ENCODE data around the gene SEPTIN11. TPM values are rescaled to one million over a fixed set of nuclear protein-coding genes. Genes with fewer than 3 reads are reported as not detected.
A peak's percentile ranks its signal among the peaks of the same experiment; 100 is the strongest.

Gene SEPTIN11
- total and polyA plus RNA-seq, 9 of the 15 experiments (the other 6 are each of a cell fraction or from before 2014, with no cell fraction given): 25.7 to 142 (median 84.3) TPM

- no peak for TF ChIP-seq ZBTB12 (CRISPR knock-in tag; IDR thresholded peaks at IDR 0.05)
- no peak for TF ChIP-seq CBX5 (IDR thresholded peaks at IDR 0.05; ENCODE audit: borderline replicate concordance, low read depth)
- TF ChIP-seq CHD1 (IDR thresholded peaks at IDR 0.05; ENCODE audit: low read length): no peak
- TF ChIP-seq CCAR2 (IDR thresholded peaks at IDR 0.05; ENCODE audit: low read depth, low read length): no peak
- no peak for TF ChIP-seq CAMTA2 (CRISPR knock-in tag; conservative IDR thresholded peaks at IDR 0.05)
- TF ChIP-seq RAD21 (CRISPR knock-in tag; conservative IDR thresholded peaks at IDR 0.05 in 1 of 2, IDR thresholded peaks at IDR 0.05 in 1 of 2): 0 out of 4 replicates have a peak, but pooled peaks of 1 of the 2 experiments have one; percentile 19
- no peak for TF ChIP-seq EWSR1 (IDR thresholded peaks at IDR 0.05; ENCODE audit: borderline replicate concordance, low read depth, partially characterized antibody)
- TF ChIP-seq FOXK1 (CRISPR knock-in tag; IDR thresholded peaks at IDR 0.05; ENCODE audit: borderline replicate concordance): no peak
- peak; percentile 49 to 92 (median 58) for TF ChIP-seq CTCF (IDR thresholded peaks at IDR 0.05 in 2 of 3, conservative IDR thresholded peaks at IDR 0.05 in 1 of 3; ENCODE audit: insufficient read depth in 2 of 3, low read depth in 1 of 3, low read length in 3 of 3)
- TF ChIP-seq ZNF224 (CRISPR knock-in tag; IDR thresholded peaks at IDR 0.05): no peak
- peak in 1 of 3 experiments; percentile 81 for TF ChIP-seq YY1 (IDR thresholded peaks at IDR 0.05; ENCODE audit: borderline replicate concordance in 1 of 3, control insufficient read depth in 1 of 3, extremely low read depth in 1 of 3, insufficient read depth in 3 of 3, insufficient read length in 1 of 3, insufficient replicate concordance in 2 of 3, low read depth in 1 of 3, low read length in 2 of 3)
- TF ChIP-seq ARID1B (IDR thresholded peaks at IDR 0.05): peak; percentile 59; the same call in 1 of the 2 replicates
- no peak for TF ChIP-seq CBFA2T2 (conservative IDR thresholded peaks at IDR 0.05)
- TF ChIP-seq NFATC3 (IDR thresholded peaks at IDR 0.05): 0 out of 2 replicates have a peak, but pooled peaks have one; percentile 37
- no peak for TF ChIP-seq CREB3L1 (IDR thresholded peaks at IDR 0.05; ENCODE audit: borderline replicate concordance, low read depth)
- peak in 1 of 2 experiments; percentile 74; a peak in 2 of 4 replicates for TF ChIP-seq MLLT1 (IDR thresholded peaks at IDR 0.05)
- TF ChIP-seq ZBTB9 (CRISPR knock-in tag; IDR thresholded peaks at IDR 0.05): no peak
Measured at GRCh38 chr4:76982638-76983584, 33.4 kb downstream of the SEPTIN11 start (continued).
